Hematopoietic multipotent progenitor cell treated with erythropoietin and hydrocortisone succinate and interleukin-3 and kit ligand, for 17 days (in vitro differentiated cells): ENCODE results near the gene GIPC3.

Source experiments
- DNase-seq: peaks from one replicate; pipeline ENCODE4 v3.0.0-alpha.2; 2015; ENCODE audit warnings: low spot score

Gene GIPC3

GRCh38 chr19:3638208-3639193 lies 53.2 kb downstream of the GIPC3 start:
- DNase-seq: no peak

GRCh38 chr19:3639479-3639878 lies 54.2 kb downstream of the GIPC3 start:
- DNase-seq: no peak

- no peak for DNase-seq
Observed at GRCh38 chr19:3641515-3642269, 56.4 kb downstream of the GIPC3 start.

- DNase-seq: no peak
Observed at GRCh38 chr19:3642296-3642695, 57.0 kb downstream of the GIPC3 start.
